NCI-H82 treated with DMSO at 0.1 percent for 48 hours (cell line): ENCODE results near the gene NOL9.
"Not testable (repeated sequence)": the region's sequence is repeated elsewhere in the genome, so short reads cannot be mapped to it uniquely, and the experiment has no call there.

Experiments
- DNase-seq: peaks from one replicate; lab custom pipeline; 2025; ENCODE audit not compliant: unreplicated experiment; lab: John Stamatoyannopoulos, UW

The NOL9 gene

GRCh38 chr1:6505367-6506209 is 48.7 kb downstream of the NOL9 start:
- no peak for DNase-seq

GRCh38 chr1:6504887-6505286 is 49.4 kb downstream of the NOL9 start:
- no peak for DNase-seq

- DNase-seq = no peak
Measured at GRCh38 chr1:6503884-6504602, 50.3 kb downstream of the NOL9 start.

- no peak for DNase-seq
Measured at GRCh38 chr1:6502000-6502891, 52.1 kb downstream of the NOL9 start.

GRCh38 chr1:6501279-6501813 is 53.0 kb downstream of the NOL9 start:
- DNase-seq = no peak

GRCh38 chr1:6500544-6501278 is 53.6 kb downstream of the NOL9 start:
- no peak for DNase-seq

- DNase-seq = no peak
Measured at GRCh38 chr1:6499296-6499695, 55.0 kb downstream of the NOL9 start.

GRCh38 chr1:6498576-6499111 is 55.7 kb downstream of the NOL9 start:
- DNase-seq = no peak

- DNase-seq = no peak
Measured at GRCh38 chr1:6497867-6498575, 56.3 kb downstream of the NOL9 start.

- DNase-seq = no peak
Measured at GRCh38 chr1:6497215-6497866, 57.0 kb downstream of the NOL9 start.

GRCh38 chr1:6496890-6497214 is 57.5 kb downstream of the NOL9 start:
- no peak for DNase-seq

- DNase-seq = no peak
Measured at GRCh38 chr1:6496365-6496721, 58.0 kb downstream of the NOL9 start.

- DNase-seq = no peak
Measured at GRCh38 chr1:6495540-6496364, 58.6 kb downstream of the NOL9 start.

- DNase-seq = no peak
Measured at GRCh38 chr1:6495041-6495441, 59.3 kb downstream of the NOL9 start.

GRCh38 chr1:6494627-6495026 is 59.7 kb downstream of the NOL9 start:
- no peak for DNase-seq

- not testable (repeated sequence) for DNase-seq
Measured at GRCh38 chr1:6493834-6494223, 60.5 kb downstream of the NOL9 start.

- no peak for DNase-seq
Measured at GRCh38 chr1:6491966-6492365, 62.3 kb downstream of the NOL9 start.

- no peak for DNase-seq
Measured at GRCh38 chr1:6491480-6491962, 62.8 kb downstream of the NOL9 start, which contains the start of gene PLEKHG5. TSS of gene PLEKHG5 (minus strand) at chr1:6491667. CDS start at chr1:6477571, 14,096 bp downstream.
